ENCODE measurements around the gene XRN1.
"Not testable (repeated sequence)": the region's sequence is repeated elsewhere in the genome, so short reads cannot be mapped to it uniquely, and the experiment has no call there.

DNA sequence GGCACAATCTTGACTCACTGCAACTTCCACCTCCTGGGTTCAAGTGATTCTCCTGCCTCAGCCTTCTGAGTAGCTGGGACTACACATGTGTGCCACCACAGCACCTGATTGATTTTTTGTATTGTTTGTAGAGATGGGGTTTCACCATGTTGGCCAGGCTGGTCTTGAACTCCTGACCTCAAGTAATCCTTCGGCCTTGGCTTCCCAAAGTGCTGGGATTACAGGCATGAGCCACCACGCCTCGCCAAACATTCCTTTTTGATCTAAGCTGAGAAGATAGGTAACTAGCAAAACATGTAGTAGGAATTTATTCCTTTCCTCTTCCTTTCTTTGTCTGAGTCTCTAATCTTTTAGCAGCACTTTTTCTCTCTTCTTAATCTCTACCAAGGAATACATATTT lies 95.1 kb downstream of the XRN1 start:
- TF ChIP-seq, protein P1, sequence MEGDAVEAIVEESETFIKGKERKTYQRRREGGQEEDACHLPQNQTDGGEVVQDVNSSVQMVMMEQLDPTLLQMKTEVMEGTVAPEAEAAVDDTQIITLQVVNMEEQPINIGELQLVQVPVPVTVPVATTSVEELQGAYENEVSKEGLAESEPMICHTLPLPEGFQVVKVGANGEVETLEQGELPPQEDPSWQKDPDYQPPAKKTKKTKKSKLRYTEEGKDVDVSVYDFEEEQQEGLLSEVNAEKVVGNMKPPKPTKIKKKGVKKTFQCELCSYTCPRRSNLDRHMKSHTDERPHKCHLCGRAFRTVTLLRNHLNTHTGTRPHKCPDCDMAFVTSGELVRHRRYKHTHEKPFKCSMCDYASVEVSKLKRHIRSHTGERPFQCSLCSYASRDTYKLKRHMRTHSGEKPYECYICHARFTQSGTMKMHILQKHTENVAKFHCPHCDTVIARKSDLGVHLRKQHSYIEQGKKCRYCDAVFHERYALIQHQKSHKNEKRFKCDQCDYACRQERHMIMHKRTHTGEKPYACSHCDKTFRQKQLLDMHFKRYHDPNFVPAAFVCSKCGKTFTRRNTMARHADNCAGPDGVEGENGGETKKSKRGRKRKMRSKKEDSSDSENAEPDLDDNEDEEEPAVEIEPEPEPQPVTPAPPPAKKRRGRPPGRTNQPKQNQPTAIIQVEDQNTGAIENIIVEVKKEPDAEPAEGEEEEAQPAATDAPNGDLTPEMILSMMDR (IDR thresholded peaks at IDR 0.05; ENCODE audit: low read depth, low read length, poor library complexity, severe bottlenecking): not testable (repeated sequence)
- TF ChIP-seq EZH2phosphoT487 (IDR thresholded peaks at IDR 0.05; ENCODE audit: borderline replicate concordance, low read length): not testable (repeated sequence)

Data from DOHH2 (cell line).